ENCODE data around the gene EHMT1.

GRCh38 chr9:137787381-137787780 lies 168.6 kb downstream of the EHMT1 start:
- TF ChIP-seq CTCF (IDR thresholded peaks at IDR 0.05; ENCODE audit: low read length) (no peak), EZH2 (optimal IDR thresholded peaks at IDR 0.05; ENCODE audit: low read depth, low read length) (no peak)

Measured in MM.1S (cell line).